ENCODE data around the gene ZDHHC11.
"Not testable (repeated sequence)": the region's sequence is repeated elsewhere in the genome, so short reads cannot be mapped to it uniquely, and the experiment has no call there.

The ZDHHC11 gene

GRCh38 chr5:801472-801871 is 49.3 kb downstream of the ZDHHC11 start:
- no peak for DNase-seq (ENCODE audit: low spot score)

DNA sequence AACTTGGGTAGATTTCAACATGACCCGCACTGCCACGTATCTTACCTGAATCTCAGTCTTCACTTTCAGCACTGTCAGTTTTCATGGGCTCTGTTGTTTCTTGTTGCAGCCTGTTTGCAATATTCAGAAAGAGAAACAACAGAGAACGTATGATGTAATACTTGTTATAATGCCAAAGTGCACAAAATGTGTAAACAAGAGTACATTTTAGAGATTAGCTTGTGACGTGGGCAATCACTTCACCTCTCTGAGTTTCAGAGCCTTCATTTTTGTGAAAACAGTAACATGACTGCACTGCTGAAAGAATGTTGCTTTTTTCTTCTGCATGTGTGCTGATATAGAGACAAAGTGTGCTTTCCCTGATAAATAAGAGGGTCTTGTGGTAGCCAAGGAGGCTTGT is 49.7 kb downstream of the ZDHHC11 start:
- not testable (repeated sequence) for DNase-seq (ENCODE audit: low spot score)

DNA sequence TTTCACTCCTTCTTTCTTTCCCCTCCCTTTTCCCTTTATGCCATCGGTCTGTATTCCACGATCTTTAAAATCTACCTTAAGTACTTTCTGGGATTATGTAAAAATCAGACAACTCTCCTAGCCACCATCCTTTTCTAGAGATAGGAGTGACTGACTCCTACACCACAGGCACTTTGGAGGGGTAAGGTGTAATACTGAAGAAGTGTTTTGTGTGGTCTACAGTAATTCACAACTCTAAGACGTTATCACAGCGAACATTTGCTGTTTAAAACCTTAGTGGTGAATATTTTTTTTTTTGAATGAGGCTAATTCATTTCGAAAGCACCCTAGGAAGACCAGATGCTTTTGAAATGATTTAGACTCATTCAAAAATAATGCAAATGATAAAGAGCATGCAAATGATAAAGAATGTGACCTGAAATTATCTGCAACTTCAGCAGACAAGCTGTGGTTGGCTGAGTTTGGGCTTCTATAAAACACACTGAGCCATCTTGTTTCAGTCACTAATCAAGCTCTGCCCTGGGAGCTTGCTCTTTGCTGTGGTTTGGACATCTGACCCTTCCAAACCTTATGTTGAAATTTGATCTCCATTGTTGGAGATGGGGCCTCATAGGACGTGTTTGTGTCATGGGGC is 52.2 kb downstream of the ZDHHC11 start:
- DNase-seq (ENCODE audit: low spot score), result not testable (repeated sequence)

DNA sequence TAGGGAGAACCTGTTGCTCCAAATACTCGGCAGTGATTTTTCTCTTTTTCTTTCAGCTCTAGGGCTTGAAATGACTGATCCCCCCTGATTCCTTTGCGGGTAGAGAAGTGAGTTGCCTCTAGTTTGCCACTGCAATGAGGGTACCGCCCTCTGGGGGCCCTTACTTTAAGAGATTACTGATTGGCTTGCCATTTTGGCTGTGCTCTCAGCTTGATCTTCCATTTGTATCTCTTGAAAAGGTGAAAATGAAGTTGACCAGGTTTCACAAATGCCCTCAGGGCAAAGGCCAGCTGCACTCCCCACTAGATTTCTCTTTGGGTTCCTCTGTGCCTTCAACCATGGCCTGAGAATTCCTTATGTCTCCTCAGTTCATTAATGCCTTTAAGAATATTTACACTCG is 52.8 kb downstream of the ZDHHC11 start:
- not testable (repeated sequence) for DNase-seq (ENCODE audit: low spot score)

DNA sequence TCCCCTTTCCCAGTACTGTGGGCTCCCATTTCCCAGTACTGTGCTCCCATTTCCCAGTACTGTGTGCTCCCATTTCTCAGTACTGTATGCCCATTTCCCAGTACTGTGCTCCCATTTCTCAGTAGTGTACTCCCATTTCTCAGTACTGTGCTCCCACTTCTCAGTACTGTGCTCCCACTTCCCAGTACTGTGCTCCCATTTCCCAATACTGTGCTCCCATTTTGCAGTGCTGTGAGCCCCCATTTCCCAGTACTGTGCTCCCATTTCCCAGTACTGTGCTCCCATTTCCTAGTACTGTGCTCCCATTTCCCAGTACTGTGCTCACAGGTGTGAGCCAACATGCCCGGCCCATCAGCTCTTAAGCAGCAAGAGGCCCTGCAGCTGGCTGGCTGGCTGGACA is 54.9 kb downstream of the ZDHHC11 start:
- not testable (repeated sequence) for DNase-seq (ENCODE audit: low spot score)

- DNase-seq (ENCODE audit: low spot score), result not testable (repeated sequence)
Observed at GRCh38 chr5:794948-795347, 55.8 kb downstream of the ZDHHC11 start.

GRCh38 chr5:788703-789102 is 62.1 kb downstream of the ZDHHC11 start:
- DNase-seq (ENCODE audit: low spot score), result not testable (repeated sequence)

- DNase-seq (ENCODE audit: low spot score), result not testable (repeated sequence)
Observed at GRCh38 chr5:787857-788233, 62.9 kb downstream of the ZDHHC11 start.

DNA sequence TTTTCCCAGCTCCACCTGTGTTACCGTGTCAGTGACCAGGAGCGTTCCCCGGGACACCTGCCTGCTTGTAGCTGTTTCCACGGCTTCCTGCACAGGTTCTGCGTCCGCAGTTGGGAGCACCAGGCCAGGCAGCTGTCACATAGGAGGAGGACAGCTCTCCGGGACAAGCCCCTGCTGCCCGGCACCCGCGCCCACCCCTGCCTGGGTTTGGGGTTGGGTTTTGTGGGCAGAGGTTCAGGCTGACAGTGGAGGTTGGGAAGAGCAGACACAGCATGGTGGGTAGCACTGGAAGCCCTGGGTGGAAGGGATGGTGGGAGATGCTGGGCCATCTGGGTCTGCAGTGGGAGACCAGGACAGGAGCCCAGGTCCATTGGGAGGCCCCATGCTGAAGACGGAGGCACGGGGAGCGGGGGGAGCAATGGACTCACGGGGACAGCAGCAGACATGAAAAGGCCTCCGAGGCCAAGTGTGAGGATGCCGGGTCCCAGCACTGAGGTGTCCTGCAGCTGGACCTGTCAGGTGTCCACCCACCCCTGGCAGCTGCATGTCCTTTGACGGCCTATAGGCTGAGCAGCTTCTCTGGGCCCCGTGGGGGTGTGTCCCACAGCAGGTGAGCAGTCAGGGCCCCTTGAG is 63.4 kb downstream of the ZDHHC11 start:
- not testable (repeated sequence) for DNase-seq (ENCODE audit: low spot score)

GRCh38 chr5:785181-785705 is 65.5 kb downstream of the ZDHHC11 start:
- not testable (repeated sequence) for DNase-seq (ENCODE audit: low spot score)

GRCh38 chr5:784428-785177 is 66.2 kb downstream of the ZDHHC11 start, which contains the start of gene ZDHHC11B:
Gene ZDHHC11B, minus strand, starts transcription at chr5:784729. Its CDS starts 17,810 bp downstream, at chr5:766919.
- peak; percentile 85 for DNase-seq (ENCODE audit: low spot score)

- DNase-seq (ENCODE audit: low spot score), result not testable (repeated sequence)
Observed at GRCh38 chr5:783881-784427, 66.8 kb downstream of the ZDHHC11 start.

DNA sequence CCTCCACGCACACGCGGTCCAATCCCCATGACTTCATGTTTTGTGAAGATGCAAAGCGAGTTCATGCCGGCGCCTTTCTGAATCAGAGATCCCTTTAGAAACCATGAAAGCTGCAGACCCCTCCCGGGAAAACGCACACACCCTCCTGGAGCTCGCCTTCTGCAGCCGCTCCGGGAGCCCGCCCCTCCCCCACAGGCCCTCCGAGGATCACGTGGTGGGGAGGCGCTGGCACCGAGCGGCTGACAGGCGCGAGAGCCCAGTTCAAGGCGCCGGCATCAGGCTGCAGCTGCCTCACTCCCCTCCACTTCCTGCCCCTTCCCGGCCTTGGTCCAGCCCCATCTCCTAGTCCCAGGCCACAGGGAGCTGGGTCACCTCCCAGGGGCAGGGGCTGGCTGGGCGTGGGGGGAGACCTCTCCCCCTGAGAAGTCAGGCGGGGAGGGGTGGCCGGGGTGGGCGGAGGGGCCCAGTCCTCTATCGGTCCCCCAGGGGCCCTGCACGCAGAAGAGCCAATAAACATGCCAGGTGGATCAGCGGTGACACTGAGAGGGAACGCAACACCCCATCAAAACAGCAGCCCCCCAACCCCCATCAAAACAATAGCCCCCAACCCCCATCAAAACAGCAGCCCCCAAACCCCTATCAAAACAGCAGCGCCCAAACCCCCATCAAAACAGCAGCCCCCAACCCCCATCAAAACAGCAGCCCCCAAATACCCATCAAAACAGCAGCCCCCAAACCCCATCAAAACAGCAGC is 67.6 kb downstream of the ZDHHC11 start:
- not testable (repeated sequence) for DNase-seq (ENCODE audit: low spot score)

- not testable (repeated sequence) for DNase-seq (ENCODE audit: low spot score)
Observed at GRCh38 chr5:782356-782755, 68.4 kb downstream of the ZDHHC11 start.

GRCh38 chr5:780571-780970 is 70.2 kb downstream of the ZDHHC11 start:
- DNase-seq (ENCODE audit: low spot score), result not testable (repeated sequence)

DNA sequence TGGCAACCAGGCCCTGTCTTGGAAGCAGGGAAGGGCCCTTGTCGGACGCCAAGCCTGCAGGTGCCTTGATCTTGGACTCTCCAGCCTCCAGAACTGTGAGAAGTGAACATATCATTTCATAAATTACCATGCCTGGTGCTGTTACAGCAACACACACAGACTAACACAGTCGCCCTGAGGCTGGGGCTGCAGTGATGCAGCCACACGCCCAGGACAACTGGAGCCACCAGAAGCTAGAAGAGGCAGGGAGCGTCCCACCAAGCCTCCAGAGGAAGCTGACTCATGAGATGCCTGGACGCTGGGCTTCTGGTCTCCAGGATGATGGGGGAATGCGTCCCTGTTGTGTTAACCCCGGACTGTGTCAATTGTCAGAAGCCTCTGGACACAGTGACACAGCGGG is 71.8 kb downstream of the ZDHHC11 start:
- DNase-seq (ENCODE audit: low spot score), result not testable (repeated sequence)

DNA sequence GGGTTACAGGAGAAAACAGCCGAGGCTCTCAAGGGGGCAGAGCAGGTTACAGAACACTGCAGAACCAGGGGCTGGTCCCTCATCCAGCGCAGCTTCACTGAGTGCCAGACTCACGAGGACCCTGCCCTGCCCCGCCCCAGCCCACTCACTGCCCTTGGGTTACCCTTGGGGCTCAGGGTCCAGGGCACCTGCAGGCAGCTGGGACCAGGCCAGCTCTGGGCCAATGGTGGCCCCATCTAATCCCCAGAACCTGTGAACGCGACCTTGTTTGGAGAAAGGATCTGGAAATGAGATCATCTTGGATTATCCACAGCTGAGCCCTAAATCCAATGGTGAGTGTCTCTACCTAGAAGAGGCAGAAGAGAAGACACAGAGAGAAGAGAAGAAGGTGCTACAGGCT is 72.4 kb downstream of the ZDHHC11 start:
- DNase-seq (ENCODE audit: low spot score), result not testable (repeated sequence)

GRCh38 chr5:777756-778161 is 73.0 kb downstream of the ZDHHC11 start:
- DNase-seq (ENCODE audit: low spot score), result no peak

DNA sequence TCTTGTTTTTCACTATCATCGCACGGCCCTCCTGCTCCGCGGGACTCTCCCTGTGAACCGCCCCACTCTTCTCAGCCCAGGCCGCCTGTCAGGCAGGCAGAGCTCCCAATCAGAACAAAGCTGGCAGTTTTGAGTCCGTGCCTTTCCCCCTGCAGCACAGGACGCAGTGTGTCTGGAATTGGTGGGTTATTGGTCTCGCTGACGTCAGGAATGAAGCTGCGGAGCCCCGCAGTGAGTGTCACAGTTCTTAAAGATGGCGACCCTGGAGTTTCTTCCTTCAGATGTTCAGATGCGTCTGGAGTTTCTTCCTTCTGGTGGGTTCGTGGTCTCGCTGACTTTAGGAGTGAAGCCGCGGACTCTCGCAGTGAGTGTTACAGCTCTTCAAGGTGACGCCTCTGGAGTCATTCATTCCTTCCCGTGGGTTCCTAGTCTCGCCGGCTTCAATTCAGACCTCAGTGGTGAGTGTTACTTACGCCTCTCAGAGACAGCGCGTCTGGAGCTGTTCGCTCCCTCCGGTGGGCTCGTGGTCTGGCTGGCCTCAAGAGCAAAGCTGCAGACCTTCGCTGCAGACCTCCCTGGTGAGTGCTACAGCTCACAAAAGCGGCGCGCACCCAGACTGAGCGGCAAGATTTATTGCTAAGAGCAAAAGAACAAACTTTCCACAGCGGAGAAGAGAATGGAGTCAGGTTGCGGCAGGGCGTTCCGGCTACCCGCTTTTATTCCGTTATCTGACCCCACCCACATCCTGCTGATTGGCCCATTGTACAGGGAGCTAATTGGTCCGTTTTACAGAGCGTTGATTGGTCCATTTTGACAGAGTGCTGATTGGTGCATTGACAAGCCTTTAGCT is 73.7 kb downstream of the ZDHHC11 start:
- no peak for DNase-seq (ENCODE audit: low spot score)

- no peak for DNase-seq (ENCODE audit: low spot score)
Observed at GRCh38 chr5:775961-776861, 74.6 kb downstream of the ZDHHC11 start.
